ENCODE measurements around the gene ARHGDIG.
"Not testable (repeated sequence)": the region's sequence is repeated elsewhere in the genome, so short reads cannot be mapped to it uniquely, and the experiment has no call there.

Gene ARHGDIG

DNA sequence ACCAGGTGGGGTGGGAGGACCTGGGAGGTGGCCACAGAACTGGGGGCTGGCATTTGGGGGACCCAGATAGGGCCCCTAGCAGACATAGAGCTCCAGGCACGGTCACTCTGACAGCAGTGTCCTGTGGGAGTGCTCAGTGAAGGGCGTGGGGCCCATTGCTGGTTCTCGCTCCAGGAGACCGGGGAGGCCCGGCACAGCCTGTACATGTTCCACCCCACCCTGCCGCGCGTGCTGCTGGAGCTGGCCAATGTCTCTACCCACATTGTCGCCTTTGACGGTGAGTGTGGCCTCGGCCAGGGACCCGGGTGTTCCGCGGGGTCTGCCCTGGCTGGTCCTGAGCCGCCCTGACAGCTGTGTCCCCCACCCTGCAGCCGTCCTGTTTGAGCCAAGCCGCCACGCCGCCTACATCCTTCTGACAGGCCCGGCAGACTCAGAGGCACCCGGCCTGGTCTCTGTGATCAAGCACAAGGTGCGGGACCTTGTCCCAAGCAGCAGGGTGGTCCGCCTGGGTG lies 15.9 kb upstream of the ARHGDIG start:
- Histone ChIP-seq H3K4me3 (ENCODE audit: low read depth in 1 of 2, low read length in 2 of 2) (no peak overlapping the region), H3K4me1 (ENCODE audit: insufficient read depth, low read length) (no peaks in the 10 kb centered on the region), H3K9me3 (ENCODE audit: low read length) (no peaks in the 10 kb centered on the region), H3K27me3 (ENCODE audit: control insufficient read depth in 1 of 2, insufficient read depth in 2 of 2, low read length in 2 of 2) (no peaks in the 10 kb centered on the region), H3K27ac (ENCODE audit: low read depth, low read length) (no peak overlapping the region), H3K9ac (ENCODE audit: low read length) (no peak overlapping the region), H3K36me3 (ENCODE audit: insufficient read depth, low read length) (peaks cover 55% of the 10 kb centered on the region)

- Histone ChIP-seq H3K9ac (ENCODE audit: low read length) (no peak overlapping the region), H3K9me3 (ENCODE audit: low read length) (no peaks in the 10 kb centered on the region), H3K4me1 (ENCODE audit: insufficient read depth, low read length) (no peaks in the 10 kb centered on the region), H3K27ac (ENCODE audit: low read depth, low read length) (no peak overlapping the region), H3K36me3 (ENCODE audit: insufficient read depth, low read length) (peaks cover 50% of the 10 kb centered on the region), H3K27me3 (ENCODE audit: control insufficient read depth in 1 of 2, insufficient read depth in 2 of 2, low read length in 2 of 2) (no peaks in the 10 kb centered on the region), H3K4me3 (ENCODE audit: low read depth in 1 of 2, low read length in 2 of 2) (no peak overlapping the region)
Measured at GRCh38 chr16:265002-265529, 15.3 kb upstream of the ARHGDIG start.

- no peak overlapping the region for H3K27ac ChIP-seq (ENCODE audit: low read depth, low read length)
- peaks cover 44% of the 10 kb centered on the region for H3K36me3 ChIP-seq (ENCODE audit: insufficient read depth, low read length)
- no peaks in the 10 kb centered on the region for H3K27me3 ChIP-seq (ENCODE audit: control insufficient read depth in 1 of 2, insufficient read depth in 2 of 2, low read length in 2 of 2)
- H3K9me3 ChIP-seq (ENCODE audit: low read length), result no peaks in the 10 kb centered on the region
- no peak overlapping the region for H3K4me3 ChIP-seq (ENCODE audit: low read depth in 1 of 2, low read length in 2 of 2)
- no peak overlapping the region for H3K9ac ChIP-seq (ENCODE audit: low read length)
- no peaks in the 10 kb centered on the region for H3K4me1 ChIP-seq (ENCODE audit: insufficient read depth, low read length)
Measured at GRCh38 chr16:265711-266110, 14.7 kb upstream of the ARHGDIG start.

DNA sequence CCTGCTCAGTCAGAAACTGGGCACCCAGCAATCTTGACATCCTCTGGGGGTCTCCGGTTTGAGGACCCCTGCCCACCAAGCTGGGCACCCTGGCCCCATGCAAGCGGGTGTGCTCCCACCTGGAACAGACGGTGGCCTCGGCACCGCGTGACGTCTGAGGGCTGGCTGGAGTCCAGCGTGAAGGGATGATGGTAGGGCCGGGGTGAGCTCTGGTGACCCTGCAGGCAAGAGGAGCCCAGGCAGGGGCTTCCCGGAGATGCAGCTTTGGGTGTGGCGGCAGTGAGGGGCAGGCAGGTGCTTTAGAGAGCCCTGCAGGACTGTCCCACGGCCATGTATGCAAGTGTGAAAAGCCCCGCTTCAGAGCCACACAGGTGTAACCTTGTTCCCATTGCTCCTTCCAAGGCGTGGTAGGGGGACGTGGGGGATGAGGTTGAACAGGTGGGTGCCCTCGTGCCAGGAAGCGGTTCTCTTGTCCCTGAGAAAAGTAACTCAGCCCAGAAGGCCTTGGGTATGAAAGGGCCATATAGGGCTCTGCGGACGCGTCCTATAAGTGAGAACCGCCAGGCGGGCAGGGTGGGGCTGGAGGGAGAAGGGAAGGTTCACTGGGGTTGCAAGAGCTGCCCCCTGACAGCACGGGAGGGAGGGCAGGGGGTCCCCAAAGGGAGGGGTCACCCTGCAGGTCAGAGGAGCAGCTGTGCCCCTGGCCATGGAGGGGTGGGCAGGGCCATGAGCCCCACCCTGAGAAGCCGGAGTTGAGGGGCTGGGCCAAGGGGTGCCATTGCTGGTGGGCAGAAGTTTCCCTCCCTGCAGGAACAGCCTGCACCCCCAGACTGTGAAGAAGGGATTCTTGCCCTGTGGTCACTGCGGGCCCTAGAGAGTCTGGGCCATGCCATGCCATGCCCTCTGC lies 13.9 kb upstream of the ARHGDIG start:
- Histone ChIP-seq H3K4me3 (ENCODE audit: low read depth in 1 of 2, low read length in 2 of 2) (no peak overlapping the region), H3K4me1 (ENCODE audit: insufficient read depth, low read length) (no peaks in the 10 kb centered on the region), H3K27me3 (ENCODE audit: control insufficient read depth in 1 of 2, insufficient read depth in 2 of 2, low read length in 2 of 2) (no peaks in the 10 kb centered on the region), H3K9me3 (ENCODE audit: low read length) (no peaks in the 10 kb centered on the region), H3K27ac (ENCODE audit: low read depth, low read length) (no peak overlapping the region), H3K36me3 (ENCODE audit: insufficient read depth, low read length) (peaks cover 36% of the 10 kb centered on the region), H3K9ac (ENCODE audit: low read length) (no peak overlapping the region)

GRCh38 chr16:267562-267961 lies 12.8 kb upstream of the ARHGDIG start:
- H3K4me1 ChIP-seq (ENCODE audit: insufficient read depth, low read length); H3K9ac ChIP-seq (ENCODE audit: low read length); H3K27me3 ChIP-seq (ENCODE audit: control insufficient read depth in 1 of 2, insufficient read depth in 2 of 2, low read length in 2 of 2); H3K9me3 ChIP-seq (ENCODE audit: low read length); H3K4me3 ChIP-seq (ENCODE audit: low read depth in 1 of 2, low read length in 2 of 2); H3K27ac ChIP-seq (ENCODE audit: low read depth, low read length): not testable (repeated sequence)
- peaks cover 25% of the 10 kb centered on the region for H3K36me3 ChIP-seq (ENCODE audit: insufficient read depth, low read length)

DNA sequence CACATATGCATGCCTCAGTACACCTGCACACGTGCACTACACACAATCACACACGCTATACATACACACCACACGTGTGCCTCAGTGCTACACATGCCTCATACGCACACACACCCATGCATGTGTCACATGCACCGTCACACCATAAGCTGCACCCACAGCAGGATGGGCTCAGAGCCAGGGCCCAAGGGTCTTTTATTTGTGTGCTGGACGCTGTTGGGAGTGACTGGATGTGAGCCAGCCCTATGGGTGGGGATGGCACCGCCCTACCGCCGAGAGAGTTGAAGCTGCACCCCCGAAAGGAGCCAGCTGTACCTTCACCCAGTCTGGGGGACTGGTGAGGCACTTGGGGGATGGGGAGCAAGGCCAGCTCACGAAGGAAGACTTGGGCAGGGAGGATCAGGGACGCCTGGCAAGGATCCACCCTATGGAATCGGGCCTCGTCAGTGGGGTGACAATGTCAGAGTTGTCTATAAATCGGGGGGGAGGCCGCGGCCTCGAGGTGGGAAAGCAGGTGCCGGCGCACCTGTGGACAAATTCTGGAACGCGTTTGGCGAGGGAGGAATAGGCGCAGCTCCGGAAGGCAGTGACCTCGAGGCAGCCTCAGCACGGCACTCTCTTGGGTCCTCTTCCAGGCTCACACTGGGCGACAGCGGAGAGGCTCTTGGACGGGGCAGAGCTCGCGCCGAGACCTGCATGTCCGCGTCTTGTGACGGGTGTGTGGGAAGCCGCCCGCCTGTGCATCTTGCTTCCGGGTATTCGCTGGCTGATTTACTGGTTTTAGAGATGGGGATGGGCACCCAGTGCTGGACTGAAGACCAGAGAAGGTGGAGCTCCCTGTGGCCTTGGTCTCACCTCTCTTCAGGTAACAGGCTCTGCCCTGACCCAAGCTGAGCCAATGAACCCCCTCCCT lies 12.0 kb upstream of the ARHGDIG start:
- H3K4me3 ChIP-seq (ENCODE audit: low read depth in 1 of 2, low read length in 2 of 2), result no peak overlapping the region
- no peaks in the 10 kb centered on the region for H3K9me3 ChIP-seq (ENCODE audit: low read length)
- no peaks in the 10 kb centered on the region for H3K4me1 ChIP-seq (ENCODE audit: insufficient read depth, low read length)
- H3K27me3 ChIP-seq (ENCODE audit: control insufficient read depth in 1 of 2, insufficient read depth in 2 of 2, low read length in 2 of 2), result peaks cover 0 to 4% of the 10 kb centered on the region in 2 donors
- peaks cover 18% of the 10 kb centered on the region for H3K36me3 ChIP-seq (ENCODE audit: insufficient read depth, low read length)
- no peak overlapping the region for H3K9ac ChIP-seq (ENCODE audit: low read length)
- H3K27ac ChIP-seq (ENCODE audit: low read depth, low read length), result no peak overlapping the region

- Histone ChIP-seq H3K27ac (ENCODE audit: low read depth, low read length) (no peak overlapping the region), H3K9me3 (ENCODE audit: low read length) (no peaks in the 10 kb centered on the region), H3K27me3 (ENCODE audit: control insufficient read depth in 1 of 2, insufficient read depth in 2 of 2, low read length in 2 of 2) (peaks cover 0 to 12% of the 10 kb centered on the region in 2 donors), H3K9ac (ENCODE audit: low read length) (no peak overlapping the region), H3K4me3 (ENCODE audit: low read depth in 1 of 2, low read length in 2 of 2) (no peak overlapping the region), H3K4me1 (ENCODE audit: insufficient read depth, low read length) (no peaks in the 10 kb centered on the region), H3K36me3 (ENCODE audit: insufficient read depth, low read length) (peaks cover 10% of the 10 kb centered on the region)
Measured at GRCh38 chr16:269061-269796, 11.2 kb upstream of the ARHGDIG start.

GRCh38 chr16:270381-271255 lies 9.8 kb upstream of the ARHGDIG start:
- Histone ChIP-seq H3K9ac (ENCODE audit: low read length) (no peak overlapping the region), H3K4me1 (ENCODE audit: insufficient read depth, low read length) (no peaks in the 10 kb centered on the region), H3K27me3 (ENCODE audit: control insufficient read depth in 1 of 2, insufficient read depth in 2 of 2, low read length in 2 of 2) (peaks cover 0 to 22% of the 10 kb centered on the region in 2 donors), H3K36me3 (ENCODE audit: insufficient read depth, low read length) (no peaks in the 10 kb centered on the region), H3K9me3 (ENCODE audit: low read length) (no peaks in the 10 kb centered on the region), H3K4me3 (ENCODE audit: low read depth in 1 of 2, low read length in 2 of 2) (no peak overlapping the region), H3K27ac (ENCODE audit: low read depth, low read length) (no peak overlapping the region)

- Histone ChIP-seq H3K9ac (ENCODE audit: low read length) (no peak overlapping the region), H3K9me3 (ENCODE audit: low read length) (no peaks in the 10 kb centered on the region), H3K4me3 (ENCODE audit: low read depth in 1 of 2, low read length in 2 of 2) (no peak overlapping the region), H3K4me1 (ENCODE audit: insufficient read depth, low read length) (no peaks in the 10 kb centered on the region), H3K27me3 (ENCODE audit: control insufficient read depth in 1 of 2, insufficient read depth in 2 of 2, low read length in 2 of 2) (peaks cover 0 to 22% of the 10 kb centered on the region in 2 donors), H3K27ac (ENCODE audit: low read depth, low read length) (no peak overlapping the region), H3K36me3 (ENCODE audit: insufficient read depth, low read length) (no peaks in the 10 kb centered on the region)
Measured at GRCh38 chr16:272633-273546, 7.5 kb upstream of the ARHGDIG start.

Measured in muscle layer of colon (tissue), 2 donors.